ENCODE data around the gene TAS2R42. TPM values are rescaled to one million over a fixed set of nuclear protein-coding genes. Genes with fewer than 3 reads are reported as not detected.

Gene TAS2R42
- total RNA-seq, 1 experiment from 2014 or later = not detected

- TF ChIP-seq JUND (IDR thresholded peaks at IDR 0.05) = no peak
- no peak for TF ChIP-seq CTCF (IDR thresholded peaks at IDR 0.05 in 2 of 3, conservative IDR thresholded peaks at IDR 0.05 in 1 of 3; ENCODE audit: borderline replicate concordance in 1 of 3, insufficient read depth in 1 of 3, low read depth in 2 of 3, low read length in 2 of 3)
- no peak for TF ChIP-seq EZH2 (IDR thresholded peaks at IDR 0.05)
- TF ChIP-seq SIN3A (IDR thresholded peaks at IDR 0.05; ENCODE audit: low read depth) = no peak
- no peak for TF ChIP-seq EZH2phosphoT487 (IDR thresholded peaks at IDR 0.05; ENCODE audit: borderline replicate concordance)
- no peak for TF ChIP-seq ELF1 (IDR thresholded peaks at IDR 0.05; ENCODE audit: borderline replicate concordance, low read depth)
- no peak for TF ChIP-seq REST (IDR thresholded peaks at IDR 0.05; ENCODE audit: low read depth)
- TF ChIP-seq CBX3 (IDR thresholded peaks at IDR 0.05; ENCODE audit: low read depth) = no peak
- TF ChIP-seq EGR1 (IDR thresholded peaks at IDR 0.05; ENCODE audit: low read depth) = no peak
- no peak for TF ChIP-seq RAD21 (IDR thresholded peaks at IDR 0.05; ENCODE audit: low read depth)
- TF ChIP-seq ZBTB33 (IDR thresholded peaks at IDR 0.05; ENCODE audit: extremely low read depth, insufficient replicate concordance, low read length) = no peak
- TF ChIP-seq SP1 (IDR thresholded peaks at IDR 0.05; ENCODE audit: low read depth) = no peak
- no peaks in the 10 kb centered on the region for H3K27me3 ChIP-seq (ENCODE audit: insufficient read depth, low read length)
- BruUV-seq (replicated peaks) = no TSS peak
- H4K20me1 ChIP-seq (ENCODE audit: insufficient read depth) = no peaks in the 10 kb centered on the region
- H3K27ac ChIP-seq (ENCODE audit: low read depth, low read length) = no peak overlapping the region
- intact Hi-C loops (cut with micrococcal nuclease) = no loop called here
- POLR2A ChIA-PET = no interaction called here
- no peaks in the 10 kb centered on the region for H3K79me2 ChIP-seq (ENCODE audit: insufficient read depth, low read length)
- no peaks in the 10 kb centered on the region for H3K4me1 ChIP-seq (ENCODE audit: control insufficient read depth in 1 of 2, insufficient read depth in 2 of 2, low read length in 2 of 2)
- H3K4me2 ChIP-seq (ENCODE audit: low read length) = no peak overlapping the region
- H3K9me3 ChIP-seq (ENCODE audit: control insufficient read depth in 1 of 2, insufficient read depth in 1 of 2, low read depth in 1 of 2, low read length in 2 of 2) = no peaks in the 10 kb centered on the region
- no peak for ATAC-seq
- no peak overlapping the region for H3K9ac ChIP-seq (ENCODE audit: low read length)
- H3K36me3 ChIP-seq (ENCODE audit: control insufficient read depth in 1 of 2, insufficient read depth in 2 of 2, low read length in 2 of 2) = no peaks in the 10 kb centered on the region
- CTCF ChIA-PET = no interaction called here
- no peak for DNase-seq (ENCODE audit: low read depth, low spot score)
- H2AFZ ChIP-seq (ENCODE audit: low read depth, low read length, poor library complexity, severe bottlenecking) = no peak overlapping the region
- no peak overlapping the region for H3K4me3 ChIP-seq (replicated peaks in 1 of 2; ENCODE audit: low read depth in 1 of 2, low read length in 2 of 2)
- RAD21 ChIA-PET (ENCODE audit: low non-redundant PET in 1 of 2, low total read pairs in 2 of 2, uncharacterized antibody in 2 of 2, unreplicated experiment in 2 of 2) = no interaction called here
- no peaks in the 10 kb centered on the region; the same call in 1 of the 2 replicates for H3K9me2 ChIP-seq (ENCODE audit: insufficient read depth)
These were observed 16.1 kb upstream of the TAS2R42 start for GRCh38 chr12:11202811-11203210.
